H9 (cell line): ENCODE results near the gene LRCH1. TPM values are rescaled to one million over a fixed set of nuclear protein-coding genes. Genes with fewer than 3 reads are reported as not detected.

Source experiments
- DNase-seq: peaks from one replicate; pipeline ENCODE4 v3.0.0-alpha.2; 2017
- H2AFZ ChIP-seq: one replicate; pipeline ENCODE4 v1.6.1; 2013; ENCODE audit warnings: mild to moderate bottlenecking, low read length, control low read depth, moderate library complexity
- H2AK5ac ChIP-seq: 2 replicates; pipeline ENCODE4 v1.6.1; 2013; ENCODE audit warnings: low read length, control low read depth, mixed read lengths; ENCODE audit not compliant: insufficient read length
- H2BK120ac ChIP-seq: one replicate; pipeline ENCODE4 v1.6.1; 2013; ENCODE audit warnings: low read depth, mild to moderate bottlenecking, low read length, control low read depth, inconsistent platforms; ENCODE audit not compliant: poor library complexity, severe bottlenecking
- H2BK12ac ChIP-seq: 2 replicates; pipeline ENCODE4 v1.6.1; 2013; ENCODE audit warnings: low read length, control low read depth, mixed read lengths, low read depth; ENCODE audit not compliant: insufficient read length
- H2BK15ac ChIP-seq: 2 replicates; pipeline ENCODE4 v1.6.1; 2013; ENCODE audit warnings: low read depth, low read length, control low read depth
- H2BK20ac ChIP-seq: one replicate; pipeline ENCODE4 v1.6.1; 2013; ENCODE audit warnings: low read depth, mild to moderate bottlenecking, low read length, control low read depth, inconsistent platforms; ENCODE audit not compliant: poor library complexity, severe bottlenecking
- H2BK5ac ChIP-seq: 2 replicates; pipeline ENCODE4 v1.6.1; 2013; ENCODE audit warnings: low read length, control low read depth, mixed read lengths; ENCODE audit not compliant: insufficient read length
- H3K14ac ChIP-seq: 2 replicates; pipeline ENCODE4 v1.6.1; 2013; ENCODE audit warnings: low read length, control low read depth; ENCODE audit not compliant: insufficient read depth
- H3K18ac ChIP-seq: 2 replicates; pipeline ENCODE4 v1.6.1; 2013; ENCODE audit warnings: low read depth, mild to moderate bottlenecking, mixed read lengths, low read length, control low read depth; ENCODE audit not compliant: insufficient read length
- H3K23ac ChIP-seq: 2 replicates; pipeline ENCODE4 v1.6.1; 2013; ENCODE audit warnings: low read length, control low read depth, mixed read lengths, low read depth; ENCODE audit not compliant: insufficient read length
- H3K23me2 ChIP-seq: 2 replicates; pipeline ENCODE4 v1.6.1; 2013; ENCODE audit warnings: low read depth, mild to moderate bottlenecking, mixed read lengths, low read length, control low read depth; ENCODE audit not compliant: insufficient read length, poor library complexity, severe bottlenecking
- H3K27ac ChIP-seq: 2 replicates; pipeline ENCODE4 v1.5.1; 2013; ENCODE audit warnings: low read length, control low read depth, mixed read lengths, low read depth; ENCODE audit not compliant: insufficient read length
- H3K27me3 ChIP-seq: 2 replicates; pipeline ENCODE4 v1.6.1; 2013; ENCODE audit warnings: low read length, control low read depth, inconsistent platforms; ENCODE audit not compliant: insufficient read depth
- H3K4ac ChIP-seq: 2 replicates; pipeline ENCODE4 v1.6.1; 2013; ENCODE audit warnings: low read depth, mild to moderate bottlenecking, control low read depth, inconsistent platforms, low read length, moderate library complexity
- H3K4me1 ChIP-seq: 2 replicates; pipeline ENCODE4 v1.6.1; 2013; ENCODE audit warnings: low read length, control low read depth, inconsistent platforms; ENCODE audit not compliant: insufficient read depth
- H3K4me2 ChIP-seq: 2 replicates; pipeline ENCODE4 v1.6.1; 2013; ENCODE audit warnings: low read length, control low read depth, mixed read lengths; ENCODE audit not compliant: insufficient read length, insufficient read depth
- H3K56ac ChIP-seq: 2 replicates; pipeline ENCODE4 v1.6.1; 2013; ENCODE audit warnings: low read depth, mild to moderate bottlenecking, mixed read lengths, low read length, control low read depth; ENCODE audit not compliant: insufficient read length
- H3K79me1 ChIP-seq: 2 replicates; pipeline ENCODE4 v1.6.1; 2013; ENCODE audit warnings: low read depth, mild to moderate bottlenecking, moderate library complexity, low read length, control low read depth, inconsistent platforms; ENCODE audit not compliant: insufficient read depth, poor library complexity, severe bottlenecking
- H3K79me2 ChIP-seq: 2 replicates; pipeline ENCODE4 v1.6.1; 2013; ENCODE audit warnings: low read length, control low read depth, inconsistent platforms; ENCODE audit not compliant: insufficient read depth
- H3K9ac ChIP-seq: 2 replicates; pipeline ENCODE4 v1.6.1; 2013; ENCODE audit warnings: low read length, control low read depth, mixed read lengths; ENCODE audit not compliant: insufficient read length; ENCODE audit errors: extremely low read depth
- H3K9me3 ChIP-seq: one replicate; pipeline ENCODE4 v1.6.1; 2013; ENCODE audit warnings: low read depth, low read length, inconsistent platforms; ENCODE audit not compliant: control insufficient read depth
- H3T11ph ChIP-seq: one replicate; pipeline ENCODE4 v1.6.1; 2013; ENCODE audit warnings: mild to moderate bottlenecking, low read length, control low read depth, inconsistent platforms
- H4K20me1 ChIP-seq: one replicate; pipeline ENCODE4 v1.6.1; 2013; ENCODE audit not compliant: control insufficient read depth, insufficient read length, insufficient read depth
- H4K5ac ChIP-seq: 2 replicates; pipeline ENCODE4 v1.6.1; 2013; ENCODE audit warnings: low read depth, mild to moderate bottlenecking, mixed read lengths, low read length, control low read depth; ENCODE audit not compliant: insufficient read length
- H4K8ac ChIP-seq: replicated peaks from 2 replicates; pipeline ENCODE4 v1.6.1; 2013; ENCODE audit warnings: low read length, control low read depth, mixed read lengths, low read depth; ENCODE audit not compliant: insufficient read length
- H4K91ac ChIP-seq: 2 replicates; pipeline ENCODE4 v1.6.1; 2013; ENCODE audit warnings: low read depth, mild to moderate bottlenecking, moderate library complexity, mixed read lengths, low read length, control low read depth; ENCODE audit not compliant: insufficient read length
- H3K27ac Mint-ChIP-seq, 3 experiments: 2 replicates in 2 of 3; 3 replicates in 1 of 3; pipeline ENCODE4 v1.8.0; 2020 to 2021; ENCODE audit warnings: mixed read lengths in 3 of 3, mild to moderate bottlenecking in 1 of 3, moderate library complexity in 1 of 3
- H3K27me3 Mint-ChIP-seq: 2 replicates; pipeline ENCODE4 v1.8.0; 2021; ENCODE audit warnings: low read depth, mild to moderate bottlenecking, moderate library complexity, mixed read lengths
- H3K36me3 Mint-ChIP-seq, 3 experiments: 2 replicates in 2 of 3; 3 replicates in 1 of 3; pipeline ENCODE4 v1.8.0; 2020 to 2021; ENCODE audit warnings: low read depth in 3 of 3, mixed read lengths in 3 of 3; ENCODE audit not compliant: insufficient read depth in 1 of 3
- H3K4me1 Mint-ChIP-seq, 2 experiments: 2 replicates each; pipeline ENCODE4 v1.8.0; 2020; ENCODE audit warnings: mixed read lengths in 2 of 2
- H3K4me3 Mint-ChIP-seq, 2 experiments: 2 replicates in 1 of 2; 3 replicates in 1 of 2; pipeline ENCODE4 v1.8.0; 2020 to 2021; ENCODE audit warnings: mild to moderate bottlenecking in 2 of 2, mixed read lengths in 2 of 2, moderate library complexity in 1 of 2
- H3K9me3 Mint-ChIP-seq, 2 experiments: 2 replicates in 1 of 2; 3 replicates in 1 of 2; pipeline ENCODE4 v1.8.0; 2020; ENCODE audit warnings: mild to moderate bottlenecking in 2 of 2, mixed read lengths in 2 of 2, moderate library complexity in 1 of 2
- CTCF ChIP-seq: fragments of 200-600 bp; sonication (generic); conservative IDR thresholded peaks from 3 replicates; pipeline ENCODE4 v1.8.0; 2021; ENCODE audit warnings: antibody characterized with exemption, mild to moderate bottlenecking
- WGBS: extraction: QIAGEN DNeasy Blood & Tissue Kit; methylation state at CpG from one replicate; pipeline ENCODE4 v1.1.7; 2013; ENCODE audit warnings: missing lambda C conversion rate, low lambda C conversion rate, mixed read lengths; ENCODE audit not compliant: insufficient read length; ENCODE audit errors: extremely low coverage; 5-methylcytosine and 5-hydroxymethylcytosine counted together
- total RNA-seq: library from RNA; stranded (reverse); gene quantifications from 2 replicates; pipeline ENCODE4 v1.2.1, GENCODE V29; 2021

The LRCH1 gene
- total RNA-seq, 1 experiment from 2014 or later, result 8.0 TPM

- Histone ChIP-seq H4K8ac (no peak overlapping the region), H3K79me1 (no peaks in the 10 kb centered on the region), H3K9ac (no peak overlapping the region), H4K91ac (no peak overlapping the region), H2BK12ac (no peak overlapping the region), H2BK20ac (no peak overlapping the region), H3K23ac (no peak overlapping the region), H3K4me2 (no peak overlapping the region), H4K20me1 (no peaks in the 10 kb centered on the region), H3K79me2 (no peaks in the 10 kb centered on the region), H2AFZ (no peak overlapping the region), H2BK120ac (no peak overlapping the region), H3K27ac (no peak overlapping the region), H2BK15ac (no peak overlapping the region), H3K4me1 (peaks cover 18% of the 10 kb centered on the region), H3K23me2 (no peaks in the 10 kb centered on the region), H3K14ac (no peak overlapping the region), H3K27me3 (no peaks in the 10 kb centered on the region), H3K56ac (no peak overlapping the region), H3T11ph (no peak overlapping the region), H2AK5ac (no peak overlapping the region), H3K18ac (peak overlapping the region; percentile 32), H2BK5ac (no peak overlapping the region), H3K9me3 (no peaks in the 10 kb centered on the region), H3K4ac (no peak overlapping the region), H4K5ac (no peak overlapping the region)
- Mint-ChIP-seq H3K27me3 (no peaks in the 10 kb centered on the region), H3K4me3 (no peak overlapping the region), H3K36me3 (peaks cover 0 to 3% (median 0%) of the 10 kb centered on the region in 3 experiments; a peak in 2 of 7 replicates), H3K27ac (no peak overlapping the region), H3K4me1 (peaks cover 48 to 55% of the 10 kb centered on the region in 2 experiments), H3K9me3 (no peaks in the 10 kb centered on the region)
- no CpG with 5 or more reads among the region's 3 CpGs for WGBS
- no peak for DNase-seq
- TF ChIP-seq CTCF, result no peak
Measured at GRCh38 chr13:46664195-46664594, 111.2 kb downstream of the LRCH1 start.
